RWPE2 (cell line): ENCODE data around the gene UROC1.

Source experiments
- ATAC-seq: fragments of 200-7000 bp; cut with Tn5 transposase; 3 replicates; pipeline ENCODE4 v1.9.1; 2021; ENCODE audit warnings: low read depth
- DNase-seq: peaks from one replicate; pipeline ENCODE4 v3.0.0-alpha.2; 2020; ENCODE audit warnings: low spot score
- H3K27ac ChIP-seq: fragments of 450-650 bp; 2 replicates; pipeline ENCODE4 v1.5.1; 2017; ENCODE audit warnings: mild to moderate bottlenecking; ENCODE audit not compliant: poor library complexity, severe bottlenecking
- H3K27me3 ChIP-seq: fragments of 250-450 bp; sonication (Bioruptor Pico); 2 replicates; pipeline ENCODE4 v1.5.1; 2021; ENCODE audit warnings: mild to moderate bottlenecking, moderate library complexity; ENCODE audit not compliant: insufficient read depth, poor library complexity, severe bottlenecking
- H3K36me3 ChIP-seq: fragments of 250-450 bp; sonication (Bioruptor Pico); 2 replicates; pipeline ENCODE4 v1.5.1; 2020; ENCODE audit warnings: low read depth, mild to moderate bottlenecking, moderate library complexity
- H3K4me1 ChIP-seq: fragments of 250-450 bp; sonication (Bioruptor Pico); 2 replicates; pipeline ENCODE4 v1.5.1; 2021; ENCODE audit warnings: mild to moderate bottlenecking, moderate library complexity; ENCODE audit not compliant: insufficient read depth, poor library complexity, severe bottlenecking
- H3K4me3 ChIP-seq: fragments of 250-450 bp; sonication (Bioruptor Pico); 2 replicates; pipeline ENCODE4 v1.5.1; 2021; ENCODE audit warnings: mild to moderate bottlenecking, moderate library complexity; ENCODE audit not compliant: severe bottlenecking
- H3K9me3 ChIP-seq: fragments of 250-450 bp; sonication (Bioruptor Pico); 2 replicates; pipeline ENCODE4 v1.5.1; 2021; ENCODE audit warnings: mild to moderate bottlenecking, moderate library complexity; ENCODE audit not compliant: severe bottlenecking
- CTCF ChIP-seq: fragments of 450-650 bp; IDR thresholded peaks from one replicate; pipeline ENCODE4 v1.5.1; 2017; ENCODE audit warnings: mild to moderate bottlenecking, moderate library complexity; ENCODE audit not compliant: poor library complexity, severe bottlenecking

UROC1 gene

GRCh38 chr3:126442856-126443242, 74.7 kb downstream of the UROC1 start:
- Histone ChIP-seq H3K9me3 (no peaks in the 10 kb centered on the region), H3K27me3 (no peaks in the 10 kb centered on the region), H3K27ac (no peak overlapping the region), H3K4me1 (no peaks in the 10 kb centered on the region), H3K4me3 (no peak overlapping the region), H3K36me3 (peaks cover 15% of the 10 kb centered on the region)
- DNase-seq = no peak
- no peak for TF ChIP-seq CTCF
- ATAC-seq = no peak

DNA sequence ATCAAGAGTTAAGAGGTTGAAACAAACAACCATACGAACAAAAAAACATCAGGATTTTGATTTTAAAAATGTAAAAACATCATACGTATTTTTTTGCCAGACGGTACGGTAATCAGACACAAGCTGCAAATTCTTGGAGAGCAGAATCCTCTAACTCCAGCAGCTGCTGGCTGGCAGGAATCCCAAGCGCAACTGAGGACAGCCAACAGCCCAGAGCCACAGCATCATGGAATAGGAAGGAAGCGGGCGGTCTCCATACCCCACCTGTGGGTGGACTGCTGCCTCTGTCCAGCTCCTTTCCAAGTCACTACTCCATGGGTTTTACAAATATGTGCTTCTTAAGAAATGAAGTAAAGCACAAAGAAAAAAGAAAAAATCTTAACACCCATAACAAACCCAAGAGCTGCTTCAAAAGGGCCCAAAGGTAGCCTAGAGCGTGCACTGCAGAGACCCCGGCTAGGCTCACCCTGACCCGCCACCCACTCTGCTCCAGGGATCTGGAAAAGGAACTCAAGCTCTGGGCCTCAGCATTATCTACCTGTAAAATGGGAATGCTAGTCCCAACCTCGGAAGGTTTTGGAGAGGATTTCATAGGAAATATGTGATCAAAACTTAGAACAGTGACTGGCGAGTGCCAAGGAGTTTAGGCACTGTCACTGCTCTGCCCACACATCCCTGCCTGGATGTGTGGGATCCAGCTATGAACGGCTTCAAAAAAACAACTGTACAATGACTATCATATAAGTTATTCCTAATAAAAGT, 75.3 kb downstream of the UROC1 start:
- no peak for TF ChIP-seq CTCF
- no peak overlapping the region for H3K4me3 ChIP-seq
- H3K27ac ChIP-seq = no peak overlapping the region
- no peaks in the 10 kb centered on the region for H3K9me3 ChIP-seq
- H3K36me3 ChIP-seq = peaks cover 14% of the 10 kb centered on the region
- H3K27me3 ChIP-seq = no peaks in the 10 kb centered on the region
- no peaks in the 10 kb centered on the region for H3K4me1 ChIP-seq
- ATAC-seq (no peak), DNase-seq (no peak)

- H3K27ac ChIP-seq = no peak overlapping the region
- H3K27me3 ChIP-seq = no peaks in the 10 kb centered on the region
- H3K4me1 ChIP-seq = no peaks in the 10 kb centered on the region
- no peaks in the 10 kb centered on the region for H3K9me3 ChIP-seq
- peaks cover 10% of the 10 kb centered on the region; the same call in 1 of the 2 replicates for H3K36me3 ChIP-seq
- DNase-seq (peak; percentile 38), ATAC-seq (no peak)
- H3K4me3 ChIP-seq = no peak overlapping the region
- TF ChIP-seq CTCF = no peak
Measured at GRCh38 chr3:126441256-126441880, 76.2 kb downstream of the UROC1 start.

GRCh38 chr3:126440709-126440995, 76.9 kb downstream of the UROC1 start:
- H3K27me3 ChIP-seq = no peaks in the 10 kb centered on the region
- no peaks in the 10 kb centered on the region for H3K4me1 ChIP-seq
- ATAC-seq (no peak), DNase-seq (peak; percentile 41)
- H3K4me3 ChIP-seq = no peak overlapping the region
- H3K27ac ChIP-seq = no peak overlapping the region
- no peak for TF ChIP-seq CTCF
- H3K9me3 ChIP-seq = no peaks in the 10 kb centered on the region
- H3K36me3 ChIP-seq = peaks cover 10% of the 10 kb centered on the region; the same call in 1 of the 2 replicates
